WTC11 (cell line): ENCODE results near the gene RNF152. TPM values are rescaled to one million over a fixed set of nuclear protein-coding genes. Genes with fewer than 3 reads are reported as not detected.

Experiments
- ATAC-seq: fragments of 200-7000 bp; cut with Tn5 transposase; 2 replicates; pipeline ENCODE4 v1.10.0; 2021; ENCODE audit warnings: mild to moderate bottlenecking, moderate library complexity
- CTCF ChIA-PET: fragments of 300-600 bp; sonication (Branson Sonifier 250); formaldehyde crosslinking; loops from one replicate; lab custom pipeline; 2021; ENCODE audit warnings: antibody characterized with exemption; lab: Charles Lee
- POLR2A ChIA-PET: fragments of 350-600 bp; sonication (Branson Sonifier 250); formaldehyde crosslinking; loops from one replicate; lab custom pipeline; 2021; ENCODE audit warnings: antibody characterized with exemption; lab: Charles Lee
- DNase-seq: peaks from one replicate; pipeline ENCODE4 v3.0.0; 2021; ENCODE audit warnings: low spot score
- H3K27ac Mint-ChIP-seq: 2 replicates; pipeline ENCODE4 v1.8.0; 2021; ENCODE audit warnings: mixed read lengths
- H3K27me3 Mint-ChIP-seq: 2 replicates; pipeline ENCODE4 v1.8.0; 2021; ENCODE audit warnings: low read depth, mild to moderate bottlenecking, moderate library complexity, mixed read lengths
- H3K36me3 Mint-ChIP-seq: 2 replicates; pipeline ENCODE4 v1.8.0; 2021; ENCODE audit warnings: mixed read lengths
- H3K4me1 Mint-ChIP-seq: 2 replicates; pipeline ENCODE4 v1.8.0; 2022; ENCODE audit warnings: mixed read lengths
- H3K4me3 Mint-ChIP-seq: 2 replicates; pipeline ENCODE4 v1.8.0; 2021; ENCODE audit warnings: mild to moderate bottlenecking, moderate library complexity, mixed read lengths
- H3K9me3 Mint-ChIP-seq: 2 replicates; pipeline ENCODE4 v1.8.0; 2021; ENCODE audit warnings: mixed read lengths
- AR ChIP-seq: fragments of 250-450 bp; sonication (Bioruptor Pico); IDR thresholded peaks from 2 replicates; pipeline ENCODE4 v1.9.0; 2021; ENCODE audit warnings: mild to moderate bottlenecking
- ATF3 ChIP-seq: sonication (generic); formaldehyde crosslinking; conservative IDR thresholded peaks from 2 replicates; pipeline ENCODE4 v1.8.1; 2022; ENCODE audit warnings: mild to moderate bottlenecking, missing genetic modification reagents
- CREM ChIP-seq: sonication (generic); formaldehyde crosslinking; IDR thresholded peaks from 2 replicates; pipeline ENCODE4 v1.8.1; 2022; ENCODE audit warnings: mild to moderate bottlenecking, missing genetic modification reagents, moderate library complexity
- E2F1 ChIP-seq: sonication (generic); formaldehyde crosslinking; IDR thresholded peaks from 2 replicates; pipeline ENCODE4 v1.8.0; 2022; ENCODE audit warnings: mild to moderate bottlenecking, missing genetic modification reagents
- GABPB1 ChIP-seq: sonication (generic); formaldehyde crosslinking; IDR thresholded peaks from 2 replicates; pipeline ENCODE4 v1.8.1; 2023; ENCODE audit warnings: mild to moderate bottlenecking, missing genetic modification reagents
- HMGXB4 ChIP-seq: sonication (generic); formaldehyde crosslinking; IDR thresholded peaks from 2 replicates; pipeline ENCODE4 v1.8.1; 2023; ENCODE audit warnings: mild to moderate bottlenecking, moderate library complexity, missing genetic modification reagents
- IRF1 ChIP-seq: sonication (generic); formaldehyde crosslinking; IDR thresholded peaks from 2 replicates; pipeline ENCODE4 v1.8.0; 2023; ENCODE audit warnings: missing genetic modification reagents
- IRF2 ChIP-seq: sonication (generic); formaldehyde crosslinking; IDR thresholded peaks from 2 replicates; pipeline ENCODE4 v1.8.0; 2022; ENCODE audit warnings: low read depth, missing genetic modification reagents, borderline replicate concordance
- MLX ChIP-seq: sonication (generic); formaldehyde crosslinking; IDR thresholded peaks from 2 replicates; pipeline ENCODE4 v1.8.1; 2023; ENCODE audit warnings: mild to moderate bottlenecking, missing genetic modification reagents, moderate library complexity
- NFYB ChIP-seq: sonication (generic); formaldehyde crosslinking; conservative IDR thresholded peaks from 2 replicates; pipeline ENCODE4 v1.8.0; 2022; ENCODE audit warnings: low read depth, missing genetic modification reagents
- RORB ChIP-seq: fragments of 250-450 bp; sonication (Bioruptor Pico); IDR thresholded peaks from 2 replicates; pipeline ENCODE4 v1.9.0; 2021; ENCODE audit warnings: mild to moderate bottlenecking
- SP1 ChIP-seq: sonication (generic); formaldehyde crosslinking; conservative IDR thresholded peaks from 2 replicates; pipeline ENCODE4 v1.8.1; 2022; ENCODE audit warnings: missing genetic modification reagents
- TEAD4 ChIP-seq: sonication (generic); formaldehyde crosslinking; IDR thresholded peaks from 2 replicates; pipeline ENCODE4 v1.8.0; 2022; ENCODE audit warnings: mild to moderate bottlenecking, missing genetic modification reagents
- USF1 ChIP-seq: sonication (generic); formaldehyde crosslinking; IDR thresholded peaks from 2 replicates; pipeline ENCODE4 v1.8.0; 2022; ENCODE audit warnings: mild to moderate bottlenecking, missing genetic modification reagents
- ZBTB43 ChIP-seq: sonication (generic); formaldehyde crosslinking; IDR thresholded peaks from 2 replicates; pipeline ENCODE4 v1.8.1; 2023; ENCODE audit warnings: mild to moderate bottlenecking, missing genetic modification reagents
- ZMAT4 ChIP-seq: fragments of 250-450 bp; sonication (Bioruptor Pico); IDR thresholded peaks from 2 replicates; pipeline ENCODE4 v1.9.0; 2021; ENCODE audit warnings: mild to moderate bottlenecking
- ZNF219 ChIP-seq: sonication (generic); formaldehyde crosslinking; IDR thresholded peaks from 2 replicates; pipeline ENCODE4 v1.8.0; 2023; ENCODE audit warnings: missing genetic modification reagents, mild to moderate bottlenecking, borderline replicate concordance
- ZNF281 ChIP-seq: sonication (generic); formaldehyde crosslinking; IDR thresholded peaks from 2 replicates; pipeline ENCODE4 v1.8.0; 2023; ENCODE audit warnings: mild to moderate bottlenecking, missing genetic modification reagents
- ZNF425 ChIP-seq: fragments of 250-450 bp; sonication (Bioruptor Pico); conservative IDR thresholded peaks from 2 replicates; pipeline ENCODE4 v1.9.0; 2021; ENCODE audit warnings: mild to moderate bottlenecking
- total RNA-seq: library from RNA; stranded (reverse); gene quantifications from 3 replicates; pipeline ENCODE4 v1.2.3, GENCODE V29; 2021

Gene RNF152
- total RNA-seq, 1 experiment from 2014 or later, result 3.7 TPM

- peaks cover 17% of the 10 kb centered on the region for H3K4me1 Mint-ChIP-seq
- H3K27ac Mint-ChIP-seq, result no peak overlapping the region
- peaks cover 8% of the 10 kb centered on the region for H3K9me3 Mint-ChIP-seq
- H3K4me3 Mint-ChIP-seq, result no peak overlapping the region
- H3K27me3 Mint-ChIP-seq, result peaks cover 3% of the 10 kb centered on the region; the same call in 1 of the 2 replicates
- H3K36me3 Mint-ChIP-seq, result no peaks in the 10 kb centered on the region
- DNase-seq, result no peak
- ChIA-PET POLR2A (interaction anchor here (0.5 to 0.6 kb wide), 3 partner anchors 12 to 222 kb away, joined by 3 to 5 read pairs (median 3); no protein-coding TSS in a partner anchor), CTCF (no interaction called here)
- no peak for ATAC-seq
- TF ChIP-seq ATF3 (CRISPR knock-in tag), result no peak
- no peak for TF ChIP-seq ZBTB43 (CRISPR knock-in tag)
- no peak for TF ChIP-seq IRF2 (CRISPR knock-in tag)
- TF ChIP-seq HMGXB4 (CRISPR knock-in tag), result no peak
- no peak for TF ChIP-seq TEAD4 (CRISPR knock-in tag)
- TF ChIP-seq GABPB1 (CRISPR knock-in tag), result no peak
- TF ChIP-seq IRF1, result no peak
- TF ChIP-seq ZNF219 (CRISPR knock-in tag), result no peak
- no peak for TF ChIP-seq ZMAT4 (CRISPR knock-in tag)
- TF ChIP-seq USF1, result no peak
- TF ChIP-seq, all 79 proteins: peak for 0
Measured at GRCh38 chr18:61808286-61808685, 84.5 kb downstream of the RNF152 start.

- H3K4me1 Mint-ChIP-seq, result peaks cover 24% of the 10 kb centered on the region
- ATAC-seq (peak; percentile 56), DNase-seq (no peak)
- peak overlapping the region; percentile 75; the same call in 1 of the 2 replicates for H3K27ac Mint-ChIP-seq
- H3K9me3 Mint-ChIP-seq, result peaks cover 8% of the 10 kb centered on the region
- no peak overlapping the region for H3K4me3 Mint-ChIP-seq
- H3K27me3 Mint-ChIP-seq, result peaks cover 3% of the 10 kb centered on the region; the same call in 1 of the 2 replicates
- CTCF ChIA-PET, result no interaction called here
- H3K36me3 Mint-ChIP-seq, result no peaks in the 10 kb centered on the region
- POLR2A ChIA-PET, result no interaction called here
- TF ChIP-seq RORB (CRISPR knock-in tag) (no peak), CREM (CRISPR knock-in tag) (no peak), ZNF425 (CRISPR knock-in tag) (no peak), NFYB (CRISPR knock-in tag) (no peak), E2F1 (CRISPR knock-in tag) (no peak), SP1 (CRISPR knock-in tag) (no peak), TEAD4 (CRISPR knock-in tag) (no peak), ZNF281 (no peak), MLX (CRISPR knock-in tag) (no peak), IRF2 (CRISPR knock-in tag) (no peak), AR (CRISPR knock-in tag) (no peak)
Measured at GRCh38 chr18:61803393-61803792, 89.4 kb downstream of the RNF152 start.
